ENCODE results near the gene GRK2.

GRK2 gene

DNA sequence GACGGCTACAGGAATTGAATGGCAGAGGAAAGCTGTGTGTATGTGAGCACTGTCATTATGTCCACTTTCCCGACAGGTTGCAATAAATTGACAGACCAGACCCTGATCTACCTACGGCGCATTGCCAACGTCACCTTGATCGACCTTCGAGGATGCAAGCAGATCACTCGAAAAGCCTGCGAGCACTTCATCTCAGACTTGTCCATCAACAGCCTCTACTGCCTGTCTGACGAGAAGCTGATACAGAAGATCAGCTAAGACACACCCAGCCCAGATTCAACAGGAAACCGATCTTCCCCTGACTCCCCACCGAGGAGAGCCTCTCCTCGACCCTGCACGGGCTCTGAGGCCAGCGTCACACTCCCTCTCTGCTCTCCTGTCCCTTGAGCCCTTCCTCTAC lies 11.5 kb upstream of the GRK2 start:
- no peak for DNase-seq (ENCODE audit: low spot score)

DNA sequence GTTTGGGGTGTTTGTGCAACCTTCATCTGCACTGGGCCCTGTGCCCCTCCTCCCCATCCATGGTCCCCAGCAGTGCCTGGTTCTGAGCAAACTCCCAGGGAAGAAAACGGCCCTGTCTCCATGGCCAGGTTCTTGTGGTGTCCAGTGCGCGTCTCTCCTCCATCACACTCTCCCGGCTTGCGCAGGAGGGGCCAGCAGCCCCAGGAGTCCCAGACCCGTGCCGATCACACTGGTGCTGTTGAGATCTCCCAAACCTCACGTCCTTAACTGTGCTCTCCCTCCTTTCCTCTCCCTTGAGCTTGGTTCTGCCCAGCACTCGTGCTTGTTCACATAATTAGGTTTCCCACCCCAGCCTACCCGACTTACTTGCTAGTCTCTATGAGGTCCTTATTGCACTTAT lies 10.9 kb upstream of the GRK2 start:
- DNase-seq (ENCODE audit: low spot score), result no peak

DNA sequence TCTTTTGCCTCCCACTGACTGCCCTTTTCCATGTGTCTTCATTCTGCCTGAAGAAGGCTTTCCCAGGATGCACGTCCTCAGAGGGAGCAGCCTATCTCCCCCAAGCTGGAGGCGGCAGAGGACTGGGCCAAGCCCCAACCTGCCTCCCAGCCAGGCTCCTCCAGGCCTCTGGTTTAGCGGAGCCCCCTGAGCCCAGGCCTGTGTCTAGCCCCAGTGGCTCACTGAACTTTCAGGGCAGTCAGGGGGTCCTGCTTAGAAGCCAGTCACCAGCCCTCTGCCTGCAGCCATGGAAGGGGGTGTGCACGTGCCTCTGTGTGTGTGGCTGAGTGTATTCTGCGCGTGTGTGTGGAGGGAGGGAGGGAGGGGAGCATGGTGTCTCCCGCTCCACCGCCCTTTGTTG lies 10.4 kb upstream of the GRK2 start:
- DNase-seq (ENCODE audit: low spot score), result no peak

DNA sequence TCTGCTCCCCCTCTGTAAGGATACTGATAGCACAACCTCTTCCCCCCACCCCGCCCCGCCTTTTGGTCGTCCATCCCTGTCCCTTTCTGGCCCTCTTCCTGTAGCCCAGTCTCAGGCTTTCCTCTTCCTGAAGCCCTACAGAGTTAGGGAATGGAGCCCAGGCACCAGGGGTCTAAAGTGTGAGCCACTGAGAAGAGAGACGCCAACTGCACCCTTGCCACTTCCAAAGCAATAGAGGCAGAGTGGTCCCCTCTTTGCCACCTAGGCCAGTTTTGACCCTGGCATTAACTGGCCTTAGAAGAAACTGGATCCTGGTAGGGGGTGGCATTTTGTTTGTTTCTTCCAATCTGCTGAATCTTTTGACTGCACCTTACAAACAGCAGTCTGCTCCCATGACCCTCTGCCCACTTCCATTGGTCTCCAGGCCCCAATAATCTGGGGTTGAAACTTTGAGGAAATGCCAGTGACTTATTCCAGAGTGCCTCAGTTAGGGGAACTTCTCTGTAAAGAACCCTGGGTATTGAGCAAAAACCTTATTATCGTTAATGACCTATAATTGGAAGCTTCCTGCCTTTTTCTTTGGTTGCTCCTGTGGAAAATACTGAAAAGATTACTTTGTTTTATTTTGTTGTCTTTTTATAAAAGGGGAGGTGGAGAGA lies 9.7 kb upstream of the GRK2 start:
- no peak for DNase-seq (ENCODE audit: low spot score)

DNA sequence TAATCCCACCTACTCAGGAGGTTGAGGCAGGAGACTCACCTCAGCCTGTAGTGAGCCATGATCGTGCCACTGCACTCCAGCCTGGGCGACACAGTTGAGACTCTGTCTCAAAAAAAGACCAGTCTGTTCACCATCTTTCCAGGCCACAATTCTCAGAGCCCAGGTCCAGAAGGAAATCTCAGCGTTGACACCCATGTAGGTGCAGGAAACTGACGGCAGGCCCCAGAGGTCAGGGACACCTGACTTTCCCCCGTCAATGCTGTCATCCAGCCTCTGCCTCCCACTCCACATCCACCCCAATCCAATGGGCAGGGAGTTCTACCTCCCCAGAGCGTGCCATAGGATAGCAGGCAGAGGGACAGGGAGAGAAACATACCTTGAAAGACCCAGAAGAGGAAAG lies 5.9 kb upstream of the GRK2 start:
- DNase-seq (ENCODE audit: low spot score), result no peak

DNA sequence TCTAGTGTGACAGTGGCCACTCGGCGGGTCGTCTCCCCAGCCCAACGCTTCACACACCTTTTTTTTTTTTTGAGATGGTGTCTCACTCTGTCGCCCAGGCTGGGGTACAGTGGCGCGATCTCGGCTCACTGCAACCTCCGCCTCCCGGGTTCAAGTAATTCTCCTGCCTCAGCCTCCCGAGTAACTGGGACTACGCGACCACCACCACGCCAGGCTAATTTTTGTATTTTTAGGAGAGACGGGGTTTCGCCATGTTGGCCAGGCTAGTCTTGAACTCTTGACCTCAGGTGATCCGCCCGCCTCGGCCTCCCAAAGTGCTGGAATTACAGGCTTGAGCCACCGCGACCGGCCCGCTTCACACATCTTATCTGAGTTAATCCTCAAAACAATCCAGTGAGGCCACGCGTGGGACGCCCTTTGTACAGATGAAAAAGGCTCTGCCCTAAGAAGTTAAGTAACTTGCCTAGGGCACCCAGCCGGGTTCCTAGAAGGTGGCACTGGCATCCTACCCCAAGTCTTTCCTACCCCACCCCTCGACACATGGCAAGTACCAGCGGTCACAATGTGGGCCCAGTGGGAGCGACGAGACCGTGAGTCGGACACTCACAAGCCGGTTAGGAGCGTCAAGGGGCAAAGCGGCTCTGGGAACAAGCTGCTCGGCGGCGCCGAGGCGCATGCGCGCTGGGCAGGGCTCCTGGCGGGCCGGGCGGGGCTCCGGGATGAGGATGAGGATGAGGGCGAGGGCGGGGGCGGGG lies 5.2 kb upstream of the GRK2 start:
- DNase-seq (ENCODE audit: low spot score), result peak; percentile 100

DNA sequence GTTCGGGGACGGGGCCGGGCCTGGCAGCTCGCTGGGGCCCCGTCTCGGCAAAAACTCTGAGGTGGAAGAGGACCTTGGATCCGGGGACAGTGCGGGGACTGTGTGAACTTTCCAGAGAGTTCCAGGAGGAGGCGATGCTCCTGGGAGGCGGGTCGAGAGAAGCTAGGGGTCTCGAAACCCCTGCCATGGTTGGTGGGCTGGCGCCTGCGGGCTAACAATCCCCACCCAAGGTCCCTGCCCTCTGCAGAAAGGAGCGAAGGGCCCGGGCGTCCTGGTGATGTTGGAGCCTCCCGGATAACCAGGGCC lies 4.7 kb upstream of the GRK2 start:
- no peak for DNase-seq (ENCODE audit: low spot score)

DNA sequence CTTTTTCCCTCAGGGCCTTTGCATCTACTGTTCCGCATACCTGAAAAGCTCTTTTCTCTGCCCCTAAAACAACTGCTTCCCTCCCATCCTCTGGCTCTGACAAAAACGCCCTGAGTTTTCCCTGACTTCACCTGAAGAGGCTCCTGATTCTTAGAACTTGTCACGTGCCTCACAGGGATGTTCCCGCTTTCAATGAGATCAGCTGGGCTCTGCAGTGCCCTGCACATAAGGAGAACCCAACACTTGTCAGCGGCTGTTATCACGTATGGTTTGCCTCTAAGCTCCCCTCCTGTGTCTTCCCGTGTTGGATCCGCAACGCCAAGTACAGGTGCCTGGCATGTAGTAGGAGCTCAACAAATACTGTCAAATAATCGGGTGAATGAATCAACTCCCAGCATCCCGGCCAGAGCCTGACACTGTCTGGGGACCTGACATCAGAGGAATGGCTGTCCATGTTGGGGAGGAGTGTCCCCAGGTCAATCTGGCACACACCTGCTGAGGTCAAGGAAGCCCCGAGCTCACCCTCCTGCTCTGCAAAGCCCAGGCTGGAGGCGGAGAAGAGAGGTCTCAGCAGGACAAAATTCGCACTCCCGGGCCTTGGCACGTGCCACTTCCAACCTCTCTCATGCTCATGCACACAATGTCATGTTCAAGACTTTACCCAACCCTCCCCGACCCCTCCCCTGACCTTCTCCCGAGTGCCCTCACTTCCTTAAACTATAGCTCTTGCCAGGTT lies 4.2 kb upstream of the GRK2 start:
- no peak for DNase-seq (ENCODE audit: low spot score)

DNA sequence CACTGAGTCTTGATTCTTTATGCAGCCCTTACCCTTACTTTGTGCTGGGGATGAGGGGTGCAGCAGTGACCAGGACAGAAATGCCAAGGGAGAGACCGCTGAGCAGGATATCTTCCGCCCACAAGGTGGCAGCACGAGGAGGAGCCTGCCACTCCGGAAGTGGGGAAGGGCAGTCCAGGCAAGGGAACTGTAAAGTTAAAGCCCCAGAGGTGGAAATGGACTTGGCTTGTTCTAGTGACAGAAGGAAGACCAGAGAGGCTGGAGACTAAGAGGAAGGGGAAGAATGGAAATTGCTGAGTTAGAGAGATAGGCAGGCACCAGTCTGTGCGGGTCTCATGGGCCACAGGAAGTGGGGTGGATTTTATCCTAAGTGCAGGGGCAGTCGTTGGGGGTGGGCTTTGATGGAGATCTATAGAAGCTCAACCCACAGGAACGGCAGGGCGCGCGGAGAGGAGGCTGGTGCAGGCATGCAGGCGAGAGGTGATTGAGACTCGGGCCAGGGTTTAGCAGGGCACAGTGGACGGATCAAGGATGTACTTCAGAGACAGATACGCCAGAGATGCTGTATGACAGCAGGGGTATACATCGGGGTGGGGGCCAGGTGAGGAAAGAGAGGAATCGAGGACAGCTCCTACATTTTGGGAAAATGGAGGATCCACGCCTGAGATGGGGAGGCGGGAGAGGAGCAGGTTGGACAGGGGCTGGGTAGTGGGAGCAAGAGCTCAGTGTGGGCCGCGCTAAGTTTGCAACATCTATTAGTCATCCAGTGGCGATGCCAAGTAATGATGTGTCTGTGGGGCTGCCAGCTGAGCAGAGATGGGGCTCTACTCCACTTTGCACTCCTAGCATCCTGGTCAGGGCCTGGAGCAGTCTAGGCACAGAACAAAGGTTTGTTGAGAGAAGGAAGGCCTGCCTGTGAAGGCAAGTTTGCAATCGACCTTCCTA lies 3.3 kb upstream of the GRK2 start:
- peak; percentile 100 for DNase-seq (ENCODE audit: low spot score)

DNA sequence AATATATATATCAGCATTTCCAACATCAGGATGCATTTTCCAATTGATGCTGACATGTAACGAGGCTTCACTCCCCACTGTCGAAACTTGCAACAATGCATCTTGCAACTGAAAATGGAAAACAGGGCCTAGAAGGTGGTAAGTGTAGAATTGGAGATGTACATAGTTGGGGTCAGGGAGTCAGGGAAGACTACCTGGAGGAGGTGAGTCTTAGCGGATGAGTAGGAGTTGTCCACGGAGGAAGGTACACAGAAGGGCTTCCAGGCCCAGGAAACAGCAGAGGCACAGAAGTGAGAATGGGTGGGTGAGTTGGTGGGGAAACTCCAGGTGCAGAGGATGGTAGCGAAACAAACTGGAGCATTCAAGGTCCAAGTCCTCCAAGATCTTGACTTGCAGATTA lies 2.0 kb upstream of the GRK2 start:
- DNase-seq (ENCODE audit: low spot score), result no peak

DNA sequence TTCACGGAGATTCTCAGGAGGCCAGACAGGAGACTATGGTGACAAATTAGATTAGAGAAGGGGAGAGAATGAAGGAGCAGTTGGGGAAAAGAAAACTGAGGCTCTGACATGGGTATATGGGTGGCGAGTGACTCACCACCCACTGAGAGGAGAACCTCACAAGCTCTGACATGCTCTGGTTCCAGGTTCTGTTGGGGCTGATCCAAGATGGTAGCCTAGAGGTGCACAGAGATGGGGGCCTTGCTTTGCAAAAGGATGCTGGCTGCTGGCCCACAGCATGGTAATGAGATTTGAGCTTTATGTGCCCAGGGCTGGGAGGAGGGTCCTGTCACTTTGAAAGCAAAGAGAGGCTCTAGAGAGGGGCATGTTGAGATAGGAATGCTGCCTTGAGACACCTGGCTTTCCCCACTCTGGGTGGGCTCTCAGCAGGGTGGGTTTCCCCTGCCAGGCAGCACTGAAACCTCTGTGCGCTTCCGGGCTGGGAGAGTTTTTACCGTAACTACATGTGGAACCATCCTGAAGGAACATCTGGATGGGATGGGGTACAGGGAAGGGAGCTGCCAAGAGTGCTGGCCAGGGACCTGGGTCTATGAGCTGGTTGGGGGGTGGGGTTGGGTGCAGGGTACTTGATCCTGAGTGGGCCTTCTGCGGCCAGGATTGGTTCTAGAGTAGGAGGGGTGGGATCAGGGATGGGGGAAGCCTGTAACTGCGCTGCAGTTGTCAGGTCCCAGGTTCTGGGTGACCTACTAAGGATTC lies 1.2 kb upstream of the GRK2 start:
- no peak for DNase-seq (ENCODE audit: low spot score)

DNA sequence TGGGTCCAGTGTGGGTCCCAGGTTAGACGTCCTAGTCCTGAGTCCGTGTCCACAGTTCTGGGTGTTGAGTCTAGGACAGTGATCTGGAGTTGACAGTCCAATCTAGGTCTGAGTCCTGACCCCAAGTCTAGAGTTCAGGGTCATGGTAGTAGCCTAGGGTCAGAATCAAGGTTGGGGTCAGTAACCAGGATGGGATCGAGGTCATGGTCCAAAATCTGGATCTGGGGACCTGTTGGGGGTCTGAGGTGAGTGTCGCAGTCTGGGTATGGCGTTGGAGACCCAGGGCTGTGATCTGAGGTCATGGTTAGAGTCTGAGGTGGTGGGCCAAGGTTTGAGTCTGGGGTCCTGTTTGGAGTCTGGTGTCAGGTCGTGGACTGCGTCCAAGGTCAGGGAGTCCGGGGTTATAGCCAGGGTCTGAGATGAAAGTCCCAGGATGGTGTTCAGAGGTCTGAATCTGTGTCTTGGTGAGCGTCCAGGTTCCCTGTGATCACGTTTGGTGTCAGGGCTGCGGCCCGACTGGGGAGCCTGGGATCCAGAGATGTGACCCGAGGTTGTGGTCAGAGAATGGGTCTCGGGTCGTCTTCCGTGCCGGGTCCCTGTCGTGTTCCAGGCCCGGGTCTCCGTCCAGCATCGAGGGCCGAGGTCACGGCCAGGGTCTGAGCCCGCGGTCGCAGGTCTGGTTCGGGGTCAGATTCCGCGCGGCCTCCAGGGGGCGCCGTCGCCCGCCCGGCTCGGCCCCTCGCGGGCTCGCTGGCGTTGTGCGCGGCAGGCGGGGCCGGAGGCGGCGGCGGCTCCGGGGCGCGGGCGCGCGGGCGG lies 432 bp upstream of the GRK2 start:
- DNase-seq (ENCODE audit: low spot score), result peak; percentile 100

DNA sequence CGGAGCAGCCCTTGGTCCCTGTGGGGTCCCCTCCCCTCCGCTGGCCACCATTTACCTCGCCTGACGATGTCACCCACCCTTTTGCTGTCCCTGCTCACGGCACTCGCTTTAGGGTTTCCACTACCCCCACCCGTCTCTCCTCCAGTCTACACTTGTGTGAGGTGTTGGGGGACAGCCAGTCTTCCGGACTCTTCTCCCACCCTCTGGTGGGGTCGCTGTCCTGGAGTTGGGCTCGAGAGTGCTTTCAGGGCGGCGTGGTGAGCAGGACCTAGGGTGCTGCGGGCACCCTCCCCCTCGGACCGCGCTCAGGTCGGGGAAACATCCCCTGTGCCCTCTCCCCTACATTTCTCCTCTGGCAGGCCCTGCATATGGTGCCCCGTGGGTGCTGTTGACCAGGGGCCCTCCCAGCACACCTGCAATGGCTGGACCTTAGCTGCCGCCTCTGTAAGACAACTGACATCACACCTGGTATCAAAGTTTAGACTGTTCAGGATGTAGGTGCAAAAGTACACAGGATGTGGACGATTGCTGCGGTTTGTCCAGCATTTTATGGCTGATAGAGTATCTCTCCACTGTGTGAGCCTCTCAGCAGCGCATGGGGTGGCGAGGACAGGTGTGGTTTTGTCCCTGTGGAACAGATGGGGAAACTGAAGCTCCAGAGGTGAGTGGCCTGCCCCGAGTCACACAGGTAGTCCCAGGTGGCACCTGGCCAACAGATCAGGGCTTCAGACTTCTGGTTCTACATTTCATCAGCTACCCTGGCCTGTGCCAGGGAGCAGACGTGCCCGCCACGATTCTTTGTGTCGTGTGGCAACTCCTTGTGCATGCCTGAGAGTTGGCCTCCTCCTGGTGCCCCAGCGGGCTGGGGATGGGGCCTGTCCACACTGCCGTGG lies 1.2 kb downstream of the GRK2 start:
- DNase-seq (ENCODE audit: low spot score), result peak; percentile 98

DNA sequence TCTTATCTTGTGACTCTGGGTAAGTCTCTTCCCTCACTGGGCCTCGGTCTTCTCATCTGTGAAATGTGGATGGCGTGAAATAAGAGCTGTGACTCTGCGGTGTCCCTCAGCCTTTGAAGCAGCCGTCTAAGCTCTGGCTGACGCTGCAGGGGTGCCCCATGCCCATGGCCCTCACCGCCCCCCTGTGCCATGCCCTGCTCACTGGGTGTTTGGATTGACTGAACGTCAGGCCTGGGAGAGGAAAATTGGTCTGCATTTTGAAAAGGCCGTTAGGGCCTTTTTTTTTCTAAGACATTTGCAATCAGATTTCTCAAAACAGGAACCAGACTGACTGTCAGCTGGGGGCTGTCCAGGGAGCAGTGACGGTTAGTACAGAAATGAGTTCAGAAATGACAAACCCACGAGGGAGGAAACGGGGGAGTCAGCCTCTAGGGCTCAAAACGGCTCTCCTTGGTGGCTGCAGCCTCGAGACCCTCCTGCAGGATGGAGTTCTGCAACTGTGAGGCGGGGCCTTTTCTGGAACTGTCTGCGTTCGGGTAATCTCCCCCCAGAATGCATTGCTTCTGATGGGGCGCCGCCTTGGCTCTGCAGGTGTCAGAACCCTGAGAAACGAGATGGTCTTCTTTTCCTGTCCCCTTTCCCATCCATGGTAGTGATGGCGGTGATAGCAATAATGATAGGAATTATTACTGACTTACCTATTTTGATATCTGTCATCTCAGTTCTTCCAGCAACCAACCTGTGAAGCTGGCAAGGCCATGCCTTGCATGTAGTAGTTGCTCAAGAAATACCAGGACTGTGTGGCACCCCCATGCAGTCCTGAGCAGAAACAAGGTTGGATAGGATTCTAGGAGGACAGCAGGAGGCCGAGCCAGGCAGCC lies 2.0 kb downstream of the GRK2 start:
- no peak for DNase-seq (ENCODE audit: low spot score)

DNA sequence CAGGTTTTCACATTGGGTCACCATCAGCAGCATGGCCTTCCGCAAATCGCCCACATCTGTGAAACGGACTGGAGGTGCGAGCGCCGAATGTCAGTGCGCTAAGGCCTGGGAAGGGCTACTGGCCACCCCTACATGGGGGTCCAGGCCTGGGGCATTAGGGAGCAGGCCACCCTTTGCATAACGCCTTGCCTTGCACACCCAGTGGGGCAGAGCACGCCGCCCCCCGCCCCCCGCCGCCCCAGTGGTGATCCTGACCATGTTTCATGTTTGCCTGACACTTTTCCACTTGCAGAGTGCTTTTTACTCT lies 2.6 kb downstream of the GRK2 start:
- no peak for DNase-seq (ENCODE audit: low spot score)

DNA sequence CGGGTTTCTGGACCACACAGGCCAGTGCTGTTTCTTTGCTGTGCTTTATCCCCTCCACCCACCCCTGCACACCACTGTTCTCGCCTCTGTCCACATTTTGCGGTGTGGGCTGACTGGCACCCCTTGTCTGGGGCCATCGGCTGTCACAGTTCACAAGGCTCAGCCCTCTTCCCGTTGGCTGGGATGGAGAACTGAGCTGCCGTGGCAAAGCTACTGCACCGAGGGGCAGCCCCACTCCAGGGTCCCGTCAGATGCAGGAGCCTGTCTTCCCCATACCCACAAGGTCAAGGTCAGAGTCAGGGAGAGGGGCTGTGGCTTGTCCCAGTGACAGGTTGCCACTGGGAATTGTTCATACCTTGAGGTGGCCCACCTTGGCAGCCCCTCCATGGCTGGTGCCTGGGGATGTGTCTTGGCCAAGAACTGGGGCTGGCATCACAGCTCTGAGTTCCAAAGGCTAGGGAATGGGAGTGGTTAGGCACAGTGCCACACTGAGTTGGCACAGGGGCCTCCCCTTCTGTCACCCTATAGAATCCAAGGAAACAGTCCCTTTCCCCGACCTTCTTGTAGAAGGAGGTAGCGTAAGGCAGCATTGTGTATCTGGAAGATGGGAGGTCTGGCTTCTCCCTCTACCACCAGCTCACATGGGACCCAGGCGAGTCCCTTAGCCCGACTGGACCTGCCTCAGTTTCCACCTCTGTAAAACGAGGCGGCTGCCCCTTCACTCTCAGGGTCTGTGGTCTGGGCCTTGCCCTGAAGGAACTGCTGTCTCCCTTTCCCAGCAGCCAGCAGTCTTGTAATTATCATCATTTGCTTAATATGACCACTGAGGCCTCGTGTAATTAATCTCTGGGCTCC lies 3.4 kb downstream of the GRK2 start:
- DNase-seq (ENCODE audit: low spot score), result no peak

DNA sequence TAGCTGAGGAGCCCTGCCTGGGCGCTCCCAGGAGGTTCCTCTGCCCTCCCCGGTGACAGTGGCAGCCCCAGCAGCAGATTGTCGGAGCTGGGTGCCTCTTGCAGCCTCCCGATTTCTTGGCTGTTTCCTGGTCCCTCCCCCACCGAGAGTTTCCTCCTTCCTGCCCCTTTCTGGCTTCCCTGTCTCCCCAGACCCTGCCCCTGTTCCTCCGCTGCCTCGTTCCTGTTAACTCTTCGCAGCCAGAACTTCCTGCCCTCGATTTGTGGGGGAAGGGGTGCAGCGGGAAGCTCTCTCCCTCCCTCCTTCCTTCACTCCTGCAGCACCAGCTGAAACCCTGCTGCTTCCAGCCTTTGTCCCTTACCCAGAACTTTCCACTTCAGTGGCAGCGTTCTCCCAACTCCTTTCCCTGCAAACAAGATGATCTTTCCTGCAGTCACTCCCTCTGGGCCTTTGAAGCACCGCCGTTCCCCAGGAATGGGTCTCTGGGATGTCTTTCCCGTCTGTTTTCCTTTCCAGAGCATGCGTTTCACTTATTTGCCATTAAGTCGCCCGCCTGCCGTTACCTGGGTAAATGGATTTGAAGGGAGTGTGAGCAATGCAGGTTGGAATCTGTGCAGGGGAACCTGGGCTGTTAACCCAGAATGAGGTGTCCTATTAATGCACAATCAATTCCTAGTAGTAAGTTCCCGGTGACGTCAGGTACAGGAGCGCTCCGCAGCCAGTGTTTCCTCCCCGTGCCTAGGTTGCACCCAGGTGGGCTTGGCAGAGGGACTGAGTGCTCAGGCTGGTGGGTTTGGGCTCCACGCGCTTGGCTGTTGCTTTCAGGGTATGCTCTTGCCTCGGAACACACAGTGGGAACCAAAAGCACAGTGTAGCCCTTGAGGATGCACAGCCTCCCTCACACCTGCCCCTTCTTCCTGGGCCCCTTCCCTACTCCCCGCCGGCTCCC lies 4.3 kb downstream of the GRK2 start:
- no peak for DNase-seq (ENCODE audit: low spot score)
